Activated CD4-positive, alpha-beta memory T cell treated with anti-CD3 and anti-CD28 coated beads, Interleukin-2, amount 10 ng/mL, durations not matched to agents 7 days and 5 days (primary cell): Measurements from ENCODE around the gene FAF1. TPM values are rescaled to one million over a fixed set of nuclear protein-coding genes. Genes with fewer than 3 reads are reported as not detected.

Source experiments
- CTCF ChIA-PET: fragments of 350-600 bp; sonication (Branson Sonifier 250); formaldehyde crosslinking; loops from one replicate; lab custom pipeline; 2021; ENCODE audit warnings: antibody characterized with exemption, inconsistent platforms; lab: Charles Lee
- POLR2A ChIA-PET: fragments of 350-600 bp; sonication (Branson Sonifier 250); formaldehyde crosslinking; loops from one replicate; lab custom pipeline; 2021; ENCODE audit warnings: antibody characterized with exemption; lab: Charles Lee
- DNase-seq: peaks from one replicate; pipeline ENCODE4 v3.0.0-alpha.2; 2020
- H3K27ac Mint-ChIP-seq: one replicate; pipeline ENCODE4 v1.8.0; 2021; ENCODE audit warnings: mild to moderate bottlenecking, mixed read lengths
- H3K27me3 Mint-ChIP-seq: one replicate; pipeline ENCODE4 v1.8.0; 2021; ENCODE audit warnings: mixed read lengths
- H3K36me3 Mint-ChIP-seq: one replicate; pipeline ENCODE4 v1.8.0; 2021; ENCODE audit warnings: low read depth, mixed read lengths
- H3K4me1 Mint-ChIP-seq: one replicate; pipeline ENCODE4 v1.8.0; 2021; ENCODE audit warnings: mixed read lengths
- H3K4me3 Mint-ChIP-seq: one replicate; pipeline ENCODE4 v1.8.0; 2021; ENCODE audit warnings: mild to moderate bottlenecking, mixed read lengths
- H3K9me3 Mint-ChIP-seq: one replicate; pipeline ENCODE4 v1.8.0; 2021; ENCODE audit warnings: mixed read lengths
- total RNA-seq, 2 experiments: library from RNA; stranded (reverse); gene quantifications; one replicate each; pipeline ENCODE4 v1.2.3, GENCODE V29; 2021

The FAF1 gene
- total RNA-seq, 2 experiments from 2014 or later: 71.3 to 75.1 TPM

DNA sequence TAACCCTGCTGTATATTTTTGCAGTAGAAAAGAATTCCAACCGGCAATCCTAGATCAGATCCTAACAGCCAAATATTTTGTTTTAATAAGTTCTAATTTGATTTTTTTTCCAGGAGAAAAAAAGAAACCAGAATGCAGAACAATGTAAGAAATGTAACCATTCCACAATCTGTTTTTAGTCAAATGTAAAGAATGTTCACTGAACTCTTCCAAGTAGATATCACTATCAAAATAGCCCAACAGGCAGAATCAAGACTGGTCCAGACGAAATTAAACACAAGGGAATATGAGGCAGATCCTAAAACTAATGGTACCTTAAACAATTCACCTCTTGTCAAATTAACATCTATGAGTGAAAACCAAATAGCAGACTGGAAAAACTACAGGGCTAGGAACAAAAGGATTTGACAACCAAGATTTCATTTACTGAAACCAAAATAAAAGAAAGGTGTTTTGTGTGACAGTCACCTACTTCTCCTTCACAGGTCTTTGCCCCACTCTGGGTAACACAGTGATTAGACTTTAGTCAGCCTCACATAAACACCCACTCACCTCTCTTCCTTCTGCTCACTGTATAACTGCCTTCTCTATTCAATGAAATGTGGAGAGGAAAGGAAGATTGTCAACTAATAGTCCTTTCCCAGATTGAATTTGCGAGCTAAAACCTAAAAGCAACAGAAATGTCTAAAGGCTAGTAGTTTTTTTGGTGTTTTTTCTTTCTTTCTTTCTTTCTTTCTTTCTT is 137.9 kb downstream of the FAF1 start:
- H3K9me3 Mint-ChIP-seq: no peaks in the 10 kb centered on the region
- ChIA-PET CTCF (interaction anchor here (0.7 kb wide), 1 partner anchor 1022 kb away, joined by 3 read pairs; no protein-coding TSS in a partner anchor), POLR2A (no interaction called here)

DNA sequence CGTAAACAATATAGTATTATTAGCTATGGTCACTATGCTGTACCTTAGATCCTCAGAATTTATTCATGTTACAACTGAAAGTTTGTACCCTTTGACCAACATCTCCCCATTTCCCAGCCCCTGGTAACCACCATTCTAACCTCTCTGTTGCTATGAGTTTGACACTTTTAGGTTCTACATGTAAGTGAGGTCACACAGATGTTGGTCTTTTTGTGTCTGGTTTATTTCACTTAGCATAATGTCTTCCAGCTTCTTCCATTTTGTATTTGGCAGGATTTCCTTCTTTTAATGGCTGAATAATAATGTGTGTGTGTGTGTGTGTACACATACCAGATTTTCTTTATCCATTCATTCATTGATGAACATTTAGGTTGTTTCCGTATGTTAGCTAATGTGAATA is 139.5 kb downstream of the FAF1 start:
- ChIA-PET POLR2A (no interaction called here), CTCF (no interaction called here)
- no peak for DNase-seq
- Mint-ChIP-seq H3K9me3 (no peaks in the 10 kb centered on the region), H3K27me3 (no peaks in the 10 kb centered on the region), H3K27ac (no peak overlapping the region), H3K4me3 (no peak overlapping the region), H3K36me3 (no peaks in the 10 kb centered on the region), H3K4me1 (no peaks in the 10 kb centered on the region)

More for the DNA sequence above, 137.9 kb downstream of the FAF1 start:
- H3K27ac Mint-ChIP-seq: no peak overlapping the region
- no peak overlapping the region for H3K4me3 Mint-ChIP-seq
- H3K36me3 Mint-ChIP-seq: no peaks in the 10 kb centered on the region
- H3K4me1 Mint-ChIP-seq: no peaks in the 10 kb centered on the region
- H3K27me3 Mint-ChIP-seq: no peaks in the 10 kb centered on the region
- no peak for DNase-seq

DNA sequence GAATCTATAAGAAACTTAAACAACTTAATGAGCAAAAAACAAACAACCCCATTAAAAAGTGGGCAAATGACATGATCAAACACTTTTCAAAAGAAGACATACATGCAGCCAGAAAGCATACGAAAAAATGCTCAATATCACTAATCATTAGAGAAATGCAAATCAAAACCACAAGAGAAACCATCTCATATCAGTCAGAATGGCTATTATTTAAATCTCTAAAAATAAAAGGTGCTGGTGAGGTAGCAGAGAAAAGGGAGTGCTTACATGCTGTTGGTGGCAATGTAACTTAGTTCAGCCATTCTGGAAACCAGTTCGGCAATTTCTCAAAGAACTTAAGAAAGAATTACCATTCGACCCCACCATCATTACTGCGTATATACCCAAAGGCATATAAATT is 147.7 kb downstream of the FAF1 start:
- no peak overlapping the region for H3K4me3 Mint-ChIP-seq
- ChIA-PET POLR2A (no interaction called here), CTCF (no interaction called here)
- H3K36me3 Mint-ChIP-seq: peaks cover 28% of the 10 kb centered on the region
- no peak for DNase-seq
- peaks cover 13% of the 10 kb centered on the region for H3K9me3 Mint-ChIP-seq
- H3K27ac Mint-ChIP-seq: no peak overlapping the region
- no peaks in the 10 kb centered on the region for H3K4me1 Mint-ChIP-seq
- H3K27me3 Mint-ChIP-seq: no peaks in the 10 kb centered on the region

DNA sequence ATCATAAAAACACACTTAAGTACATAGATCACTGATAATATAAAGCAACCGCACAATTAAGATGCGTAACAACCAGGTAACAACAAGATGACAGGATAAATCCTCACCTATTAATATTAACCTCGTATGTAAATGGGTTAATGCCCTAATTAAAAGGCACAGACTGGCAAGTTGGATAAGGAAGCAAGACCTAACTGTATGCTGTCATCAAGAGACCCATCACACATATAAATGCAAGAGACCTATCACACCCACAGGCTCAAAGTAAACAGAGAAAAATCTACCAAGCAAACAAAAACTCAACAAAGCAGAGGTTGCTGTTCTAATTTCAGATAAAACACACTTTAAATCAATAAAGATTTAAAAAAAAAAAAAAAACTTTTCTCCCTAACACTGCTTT is 151.8 kb downstream of the FAF1 start:
- H3K36me3 Mint-ChIP-seq: peaks cover 41% of the 10 kb centered on the region
- CTCF ChIA-PET: no interaction called here

DNA sequence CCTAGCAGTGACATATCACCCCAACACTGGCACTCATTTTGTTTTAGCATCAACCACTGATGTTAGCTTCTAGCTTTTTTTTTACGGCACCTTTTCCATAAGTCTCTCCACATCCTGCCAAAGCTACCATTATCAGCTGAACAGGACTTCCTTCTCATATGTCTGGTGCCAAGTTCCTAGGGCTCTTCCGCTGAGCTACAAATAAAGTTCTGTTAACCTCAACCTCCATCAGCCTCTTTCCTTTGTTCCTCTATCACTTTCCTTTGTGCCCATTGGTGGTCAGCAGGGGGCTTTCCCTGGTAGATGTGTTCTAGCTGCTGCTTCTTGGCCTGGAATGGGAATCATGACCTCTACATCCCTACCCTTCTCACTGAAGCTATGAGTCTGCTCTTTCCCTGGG is 163.8 kb downstream of the FAF1 start:
- no peak overlapping the region for H3K4me3 Mint-ChIP-seq
- H3K27ac Mint-ChIP-seq: no peak overlapping the region
- ChIA-PET CTCF (no interaction called here), POLR2A (no interaction called here)
- no peaks in the 10 kb centered on the region for H3K4me1 Mint-ChIP-seq
- peaks cover 6% of the 10 kb centered on the region for H3K36me3 Mint-ChIP-seq
- no peak for DNase-seq
- no peaks in the 10 kb centered on the region for H3K9me3 Mint-ChIP-seq
- H3K27me3 Mint-ChIP-seq: no peaks in the 10 kb centered on the region

More for the DNA sequence above, 151.8 kb downstream of the FAF1 start:
- no peak for DNase-seq
- POLR2A ChIA-PET: no interaction called here
- no peak overlapping the region for H3K4me3 Mint-ChIP-seq
- H3K27ac Mint-ChIP-seq: no peak overlapping the region
- peaks cover 16% of the 10 kb centered on the region for H3K9me3 Mint-ChIP-seq
- H3K4me1 Mint-ChIP-seq: no peaks in the 10 kb centered on the region
- H3K27me3 Mint-ChIP-seq: no peaks in the 10 kb centered on the region

DNA sequence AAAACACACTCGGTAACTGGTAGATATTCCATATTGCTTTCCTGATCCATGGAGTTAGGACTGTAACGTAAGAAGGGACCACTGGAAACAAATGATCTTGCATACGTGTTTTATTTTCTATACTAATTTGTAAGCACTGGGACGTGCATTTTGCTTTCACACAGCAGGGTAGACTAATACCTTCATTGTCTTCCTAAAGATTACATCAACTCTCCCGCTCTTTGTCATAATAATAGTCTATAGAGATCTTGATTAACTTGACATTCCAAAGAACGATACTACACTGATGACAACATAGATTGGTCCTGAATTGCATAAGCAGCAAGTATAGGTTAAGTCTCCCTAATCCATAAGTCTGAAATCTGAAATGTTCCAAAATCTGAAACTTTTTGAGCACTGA is 166.5 kb downstream of the FAF1 start:
- POLR2A ChIA-PET: no interaction called here
- no peak for DNase-seq
- CTCF ChIA-PET: no interaction called here
- H3K4me3 Mint-ChIP-seq: no peak overlapping the region
- H3K9me3 Mint-ChIP-seq: no peaks in the 10 kb centered on the region
- no peak overlapping the region for H3K27ac Mint-ChIP-seq
- H3K27me3 Mint-ChIP-seq: no peaks in the 10 kb centered on the region
- H3K36me3 Mint-ChIP-seq: peaks cover 6% of the 10 kb centered on the region
- no peaks in the 10 kb centered on the region for H3K4me1 Mint-ChIP-seq

DNA sequence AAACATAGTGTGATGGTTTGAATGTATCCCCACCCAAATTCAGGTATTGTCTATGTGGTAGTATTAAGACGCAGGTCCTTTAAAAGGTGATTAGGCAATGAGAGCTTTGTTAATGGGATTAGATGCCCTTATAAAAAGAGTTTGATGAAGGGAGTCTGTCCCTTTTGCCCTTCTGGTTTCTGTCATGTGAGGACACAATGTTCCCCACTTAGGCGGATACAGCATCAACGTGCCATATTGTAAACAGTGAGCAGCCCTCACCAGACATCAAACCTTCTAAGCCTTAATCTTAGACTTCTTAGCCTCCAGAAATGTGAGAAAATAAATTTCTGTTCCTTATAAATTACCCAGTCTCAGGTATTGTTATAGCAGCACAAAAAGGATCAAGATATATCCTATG is 172.8 kb downstream of the FAF1 start:
- Mint-ChIP-seq H3K36me3 (peaks cover 13% of the 10 kb centered on the region), H3K4me1 (peaks cover 6% of the 10 kb centered on the region), H3K9me3 (no peaks in the 10 kb centered on the region), H3K27me3 (no peaks in the 10 kb centered on the region), H3K4me3 (no peak overlapping the region), H3K27ac (no peak overlapping the region)
- POLR2A ChIA-PET: no interaction called here
- DNase-seq: no peak
- CTCF ChIA-PET: interaction anchor here (0.9 kb wide), 1 partner anchor 13 kb away, joined by 4 read pairs; no protein-coding TSS in a partner anchor

DNA sequence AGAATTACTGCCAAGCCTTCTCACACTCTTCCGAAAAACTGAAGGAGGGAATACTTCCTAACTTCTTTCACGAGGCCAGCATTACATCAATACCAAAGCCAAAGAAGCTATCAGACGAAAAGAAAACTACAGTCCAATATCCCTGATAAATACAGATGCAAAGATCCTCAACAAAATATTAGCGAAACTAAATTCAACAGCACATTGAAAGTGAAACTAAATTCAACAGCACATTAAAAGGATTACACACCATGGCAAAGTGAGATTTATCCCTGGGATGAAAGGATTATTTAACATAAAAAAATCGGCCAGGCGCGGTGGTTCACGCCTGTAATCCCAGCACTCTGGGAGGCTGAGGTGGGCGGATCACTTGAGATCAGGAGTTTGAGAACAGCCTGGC is 176.8 kb downstream of the FAF1 start:
- H3K4me1 Mint-ChIP-seq: peaks cover 6% of the 10 kb centered on the region
- no peaks in the 10 kb centered on the region for H3K9me3 Mint-ChIP-seq
- POLR2A ChIA-PET: no interaction called here
- no peak overlapping the region for H3K27ac Mint-ChIP-seq
- peaks cover 33% of the 10 kb centered on the region for H3K36me3 Mint-ChIP-seq
- no peak for DNase-seq
- CTCF ChIA-PET: interaction anchor here (2.4 kb wide), 1 partner anchor 8 kb away, joined by 13 read pairs; no protein-coding TSS in a partner anchor
- H3K27me3 Mint-ChIP-seq: no peaks in the 10 kb centered on the region
- no peak overlapping the region for H3K4me3 Mint-ChIP-seq

DNA sequence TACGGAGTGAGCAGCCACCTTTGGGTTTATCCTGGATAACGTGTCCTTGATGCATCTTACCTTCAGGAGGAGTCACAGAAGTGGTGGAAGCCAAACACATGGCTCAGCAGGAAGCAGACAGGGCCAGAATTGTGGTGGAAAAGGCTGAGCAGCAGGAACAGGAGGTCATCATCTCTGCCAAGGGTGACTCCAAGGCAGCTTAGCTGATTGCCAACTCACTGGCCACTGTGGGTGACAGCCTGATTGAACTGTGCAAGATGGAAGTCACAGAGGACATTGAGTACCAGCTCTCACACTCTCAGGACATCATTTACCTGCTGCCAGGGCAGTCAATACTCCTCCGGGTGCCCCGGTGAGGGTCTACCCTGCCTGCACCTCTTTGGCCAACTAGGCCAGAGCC is 179.3 kb downstream of the FAF1 start:
- no peak for DNase-seq
- Mint-ChIP-seq H3K36me3 (peaks cover 33% of the 10 kb centered on the region), H3K9me3 (no peaks in the 10 kb centered on the region), H3K27ac (no peak overlapping the region), H3K4me1 (peaks cover 6% of the 10 kb centered on the region), H3K27me3 (no peaks in the 10 kb centered on the region), H3K4me3 (no peak overlapping the region)
- POLR2A ChIA-PET: no interaction called here
- CTCF ChIA-PET: no interaction called here

DNA sequence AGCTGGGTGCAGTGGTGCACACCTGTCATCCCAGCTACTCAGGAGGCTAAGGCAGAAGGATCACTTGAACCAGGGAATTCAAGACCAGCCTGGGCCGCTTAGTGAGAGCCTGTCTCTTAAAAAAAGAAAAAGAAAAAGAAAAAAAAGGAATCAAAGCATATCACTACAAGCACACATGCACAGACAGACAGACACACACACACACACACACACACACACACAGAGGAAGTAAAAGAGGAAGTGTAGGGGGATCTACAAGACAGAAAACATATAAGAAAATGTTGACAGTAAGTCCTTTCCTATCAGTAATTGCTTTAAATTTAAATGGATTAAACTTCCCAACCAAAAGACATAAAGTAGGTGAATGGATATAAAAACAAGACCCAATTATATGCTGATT is 180.3 kb downstream of the FAF1 start:
- Mint-ChIP-seq H3K27me3 (no peaks in the 10 kb centered on the region), H3K4me1 (peaks cover 6% of the 10 kb centered on the region), H3K27ac (no peak overlapping the region), H3K4me3 (no peak overlapping the region), H3K9me3 (no peaks in the 10 kb centered on the region), H3K36me3 (peaks cover 27% of the 10 kb centered on the region)
- no peak for DNase-seq
- ChIA-PET CTCF (no interaction called here), POLR2A (no interaction called here)

DNA sequence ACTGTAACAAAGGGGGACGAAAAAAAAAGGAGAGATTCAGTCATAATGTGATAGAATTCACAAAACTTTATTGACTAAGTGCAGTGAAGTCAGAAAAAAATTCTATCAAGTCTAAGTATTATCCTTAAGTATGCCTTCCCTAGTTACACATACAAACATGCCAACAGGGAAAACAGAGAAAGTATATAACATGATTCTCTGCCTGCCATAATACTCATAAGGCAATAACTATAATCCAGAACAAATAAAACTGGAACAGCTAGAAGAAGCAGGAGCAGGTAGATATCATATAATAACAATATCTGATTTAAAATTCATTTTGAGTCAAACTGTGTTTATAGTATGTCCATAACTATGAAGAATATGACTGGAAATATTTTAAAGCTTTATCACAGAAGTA is 184.3 kb downstream of the FAF1 start:
- peaks cover 13% of the 10 kb centered on the region for H3K36me3 Mint-ChIP-seq
- POLR2A ChIA-PET: no interaction called here
- no peaks in the 10 kb centered on the region for H3K9me3 Mint-ChIP-seq
- no peaks in the 10 kb centered on the region for H3K4me1 Mint-ChIP-seq
- H3K27ac Mint-ChIP-seq: no peak overlapping the region
- no peak overlapping the region for H3K4me3 Mint-ChIP-seq
- H3K27me3 Mint-ChIP-seq: no peaks in the 10 kb centered on the region
- no peak for DNase-seq
- CTCF ChIA-PET: interaction anchor here (0.6 to 4.1 kb wide), 6 partner anchors 8 to 515 kb away, joined by 3 to 70 read pairs (median 3); no protein-coding TSS in a partner anchor

DNA sequence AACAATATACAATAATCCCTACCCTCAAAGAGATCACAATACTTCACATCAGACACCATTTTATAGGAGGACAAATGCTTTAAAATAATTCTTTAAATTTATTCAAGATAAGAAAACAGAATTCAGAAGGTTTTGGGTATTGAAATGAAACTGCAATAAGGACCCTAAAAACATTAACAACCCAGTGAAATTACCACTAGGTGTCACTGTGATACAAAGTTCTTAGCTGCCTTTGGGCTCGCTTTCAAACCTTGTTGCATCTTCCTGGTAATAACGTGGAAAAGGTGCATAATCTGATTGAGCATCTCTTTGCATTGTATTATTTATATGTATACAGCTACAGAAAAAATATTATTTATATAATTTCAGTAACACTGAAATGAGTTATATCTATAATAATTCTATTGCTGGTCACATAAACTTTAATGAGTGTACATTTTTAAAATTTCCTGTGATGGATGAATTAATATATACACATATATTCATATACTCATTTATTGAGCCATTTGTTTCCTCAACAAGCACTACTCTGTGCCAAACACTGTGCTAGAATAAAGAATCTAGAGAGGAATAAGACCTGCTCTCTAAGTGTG is 185.2 kb downstream of the FAF1 start:
- H3K9me3 Mint-ChIP-seq: no peaks in the 10 kb centered on the region
- H3K27ac Mint-ChIP-seq: no peak overlapping the region
- no peaks in the 10 kb centered on the region for H3K4me1 Mint-ChIP-seq
- ChIA-PET POLR2A (no interaction called here), CTCF (interaction anchor here (0.6 to 4.1 kb wide), 21 partner anchors 9 to 1667 kb away, joined by 3 to 70 read pairs (median 4); partner anchors contain the start of gene FAF1)
- H3K4me3 Mint-ChIP-seq: no peak overlapping the region
- no peak for DNase-seq
- H3K27me3 Mint-ChIP-seq: no peaks in the 10 kb centered on the region
- H3K36me3 Mint-ChIP-seq: peaks cover 5% of the 10 kb centered on the region

DNA sequence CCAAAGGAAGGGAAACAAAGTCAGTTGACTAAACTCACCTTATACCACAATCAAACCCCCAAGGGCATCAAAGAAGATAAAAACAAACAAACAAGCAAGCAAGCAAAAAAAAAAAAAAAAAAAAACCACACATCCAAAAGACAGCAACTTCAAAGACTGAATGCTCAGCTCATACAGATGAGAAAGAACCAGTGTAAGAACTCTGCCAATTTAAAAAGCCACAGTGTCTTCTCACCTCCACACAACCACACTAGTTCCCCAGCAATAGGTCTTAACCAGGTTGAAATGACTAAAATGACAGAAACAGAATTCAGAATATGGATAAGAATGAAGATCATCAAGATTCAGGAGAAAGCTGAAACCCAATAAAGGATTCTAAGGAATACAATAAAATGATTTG is 193.4 kb downstream of the FAF1 start:
- POLR2A ChIA-PET: interaction anchor here (0.8 kb wide), 1 partner anchor 211 kb away, joined by 3 read pairs; no protein-coding TSS in a partner anchor

More for the DNA sequence above, 193.4 kb downstream of the FAF1 start:
- no peaks in the 10 kb centered on the region for H3K9me3 Mint-ChIP-seq
- H3K36me3 Mint-ChIP-seq: peaks cover 17% of the 10 kb centered on the region
- peaks cover 2% of the 10 kb centered on the region for H3K4me1 Mint-ChIP-seq
- DNase-seq: no peak
- H3K27me3 Mint-ChIP-seq: no peaks in the 10 kb centered on the region
- H3K27ac Mint-ChIP-seq: no peak overlapping the region
- no peak overlapping the region for H3K4me3 Mint-ChIP-seq
- CTCF ChIA-PET: interaction anchor here (1.3 kb wide), 1 partner anchor 422 kb away, joined by 5 read pairs; no protein-coding TSS in a partner anchor
